Measurements from ENCODE around the gene RNF31.
"Not testable (repeated sequence)": the region's sequence is repeated elsewhere in the genome, so short reads cannot be mapped to it uniquely, and the experiment has no call there.

The RNF31 gene

DNA sequence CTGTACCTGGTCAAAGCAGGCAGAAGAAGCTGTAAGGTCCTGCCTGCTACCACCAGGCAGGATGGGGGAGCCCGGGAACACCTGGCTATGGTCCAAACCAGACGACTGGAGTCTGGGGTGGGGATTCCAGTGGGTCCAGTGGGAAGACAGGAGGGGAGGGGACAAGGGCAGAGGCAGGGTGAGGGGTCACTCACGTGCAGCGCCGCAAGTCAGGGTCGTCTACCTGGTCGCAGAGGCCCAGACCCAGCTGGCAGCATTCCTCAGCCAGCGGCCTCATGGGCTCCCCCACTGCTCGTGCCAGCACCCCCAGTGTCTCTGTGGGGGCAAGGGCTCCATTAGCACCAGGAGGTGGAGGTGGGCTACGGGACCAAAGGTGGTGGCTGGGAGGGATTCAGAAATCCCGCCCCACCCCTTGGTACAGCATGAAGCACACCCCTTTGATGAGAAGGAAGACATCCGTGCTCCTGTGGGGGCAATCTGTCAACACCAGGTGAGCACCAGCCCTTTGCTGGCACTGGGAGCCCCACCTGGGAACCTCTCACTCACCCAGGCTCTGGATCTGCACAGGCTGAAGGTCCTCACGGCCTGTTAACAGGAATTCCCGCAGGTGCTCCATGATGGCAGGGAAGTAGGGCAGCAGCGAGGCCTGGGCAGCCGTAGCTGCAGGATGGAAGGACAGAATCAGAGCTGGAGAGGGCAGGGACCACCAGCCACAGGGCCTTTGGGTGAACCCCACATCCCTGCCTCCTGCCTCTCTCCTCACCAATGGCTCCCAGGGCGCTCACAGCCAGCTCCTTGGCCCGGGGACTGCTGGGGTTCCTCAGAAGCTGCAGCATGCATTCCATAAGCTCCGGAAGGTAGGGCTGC is 37.0 kb downstream of the RNF31 start:
- DNase-seq = no peak

- no peak for DNase-seq
These were observed 37.7 kb downstream of the RNF31 start for GRCh38 chr14:24185026-24185425.

DNA sequence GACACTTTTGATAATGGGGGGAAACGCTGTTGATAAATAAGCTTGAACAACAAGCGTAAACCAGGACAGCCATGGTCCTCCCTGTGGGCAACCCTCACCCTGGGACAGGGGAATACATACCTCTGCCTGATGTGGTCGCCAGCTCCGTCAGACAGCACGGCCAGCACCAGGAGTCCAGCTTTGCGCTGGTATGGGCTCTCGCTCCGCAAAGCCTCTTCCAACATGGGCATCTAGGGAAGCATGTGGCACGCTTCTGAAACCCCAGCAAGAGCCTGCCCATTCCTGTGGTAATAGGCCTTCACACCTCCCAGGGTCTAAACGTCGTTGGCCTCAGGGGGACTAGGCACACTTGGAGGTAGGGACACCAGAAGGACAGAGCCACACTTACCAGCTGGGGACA is 38.4 kb downstream of the RNF31 start:
- DNase-seq = no peak

GRCh38 chr14:24186831-24187538 is 39.7 kb downstream of the RNF31 start:
- DNase-seq = no peak

DNA sequence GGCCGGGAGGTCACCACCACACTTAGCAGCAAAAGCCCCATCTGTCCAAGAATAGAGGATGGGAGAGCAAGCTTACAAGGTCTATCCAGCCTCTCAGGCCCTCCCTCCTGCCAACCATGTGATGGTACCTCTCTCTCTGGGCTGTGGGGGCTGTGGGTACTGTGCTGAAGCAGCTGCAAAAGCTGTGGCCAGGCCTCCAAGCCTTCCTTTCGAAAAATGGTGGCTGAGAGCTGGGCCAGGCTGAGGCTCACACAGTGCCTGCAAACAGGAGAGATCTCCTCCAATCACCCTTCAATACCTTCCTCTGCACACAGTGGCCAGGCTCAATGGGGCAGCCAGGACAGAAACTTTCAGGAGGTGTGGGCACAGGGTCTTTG is 40.2 kb downstream of the RNF31 start:
- no peak for DNase-seq

GRCh38 chr14:24188251-24189058 is 41.2 kb downstream of the RNF31 start, which contains the start of gene IPO4:
Gene IPO4, minus strand, starts transcription at chr14:24188816. Its CDS starts 29 bp downstream, at chr14:24188787.
- DNase-seq = peak; percentile 97

- DNase-seq = no peak
These were observed 41.7 kb downstream of the RNF31 start for GRCh38 chr14:24189059-24189375.

GRCh38 chr14:24189460-24189859 is 42.2 kb downstream of the RNF31 start:
- no peak for DNase-seq

DNA sequence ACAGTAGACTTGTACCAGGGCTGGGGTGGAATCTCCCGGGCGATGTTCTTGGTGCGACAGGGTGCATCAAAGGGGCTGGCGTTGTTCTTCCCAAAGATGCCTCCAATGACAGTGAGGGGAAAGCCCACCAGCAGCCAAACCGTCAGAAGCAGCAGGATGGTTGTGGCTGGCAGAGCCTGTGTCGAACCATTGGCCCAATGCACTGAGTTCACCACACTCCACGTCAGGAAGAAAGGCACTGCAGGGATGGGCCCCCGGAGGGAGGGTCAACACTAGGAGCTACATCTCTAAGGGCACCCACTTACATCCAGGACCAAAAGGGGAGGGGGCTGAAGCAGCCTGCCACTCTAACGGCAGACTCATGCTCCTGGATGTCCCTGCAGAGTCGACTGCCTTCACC is 43.1 kb downstream of the RNF31 start:
- no peak for DNase-seq

DNA sequence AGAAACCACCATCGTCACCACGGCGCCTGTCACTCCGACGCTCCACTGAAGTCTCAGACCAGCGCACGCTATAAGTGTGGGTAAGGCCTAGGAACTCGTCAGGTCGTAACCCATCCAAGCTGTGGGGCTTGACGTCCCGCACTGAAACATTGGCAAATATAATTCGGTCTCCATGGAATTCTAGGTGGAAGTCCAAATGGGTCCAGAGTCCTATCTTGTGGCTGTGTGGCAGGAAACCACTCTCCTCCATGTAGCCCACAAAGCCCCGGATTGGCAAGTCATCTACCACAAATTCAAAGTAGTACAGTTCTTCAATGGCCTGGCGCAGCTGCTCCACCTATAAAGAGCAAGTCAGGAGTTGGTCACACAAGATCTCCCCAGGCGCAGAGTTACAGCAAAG is 45.6 kb downstream of the RNF31 start:
- no peak for DNase-seq

- DNase-seq = no peak
These were observed 47.0 kb downstream of the RNF31 start for GRCh38 chr14:24194186-24194872.

GRCh38 chr14:24194873-24195185 is 47.5 kb downstream of the RNF31 start:
- no peak for DNase-seq

GRCh38 chr14:24195186-24196070 is 48.1 kb downstream of the RNF31 start, which contains the start of gene TM9SF1:
Gene TM9SF1, minus strand, starts transcription at chr14:24195441. Its CDS starts 422 bp downstream, at chr14:24195019.
- DNase-seq = peak; percentile 90

DNA sequence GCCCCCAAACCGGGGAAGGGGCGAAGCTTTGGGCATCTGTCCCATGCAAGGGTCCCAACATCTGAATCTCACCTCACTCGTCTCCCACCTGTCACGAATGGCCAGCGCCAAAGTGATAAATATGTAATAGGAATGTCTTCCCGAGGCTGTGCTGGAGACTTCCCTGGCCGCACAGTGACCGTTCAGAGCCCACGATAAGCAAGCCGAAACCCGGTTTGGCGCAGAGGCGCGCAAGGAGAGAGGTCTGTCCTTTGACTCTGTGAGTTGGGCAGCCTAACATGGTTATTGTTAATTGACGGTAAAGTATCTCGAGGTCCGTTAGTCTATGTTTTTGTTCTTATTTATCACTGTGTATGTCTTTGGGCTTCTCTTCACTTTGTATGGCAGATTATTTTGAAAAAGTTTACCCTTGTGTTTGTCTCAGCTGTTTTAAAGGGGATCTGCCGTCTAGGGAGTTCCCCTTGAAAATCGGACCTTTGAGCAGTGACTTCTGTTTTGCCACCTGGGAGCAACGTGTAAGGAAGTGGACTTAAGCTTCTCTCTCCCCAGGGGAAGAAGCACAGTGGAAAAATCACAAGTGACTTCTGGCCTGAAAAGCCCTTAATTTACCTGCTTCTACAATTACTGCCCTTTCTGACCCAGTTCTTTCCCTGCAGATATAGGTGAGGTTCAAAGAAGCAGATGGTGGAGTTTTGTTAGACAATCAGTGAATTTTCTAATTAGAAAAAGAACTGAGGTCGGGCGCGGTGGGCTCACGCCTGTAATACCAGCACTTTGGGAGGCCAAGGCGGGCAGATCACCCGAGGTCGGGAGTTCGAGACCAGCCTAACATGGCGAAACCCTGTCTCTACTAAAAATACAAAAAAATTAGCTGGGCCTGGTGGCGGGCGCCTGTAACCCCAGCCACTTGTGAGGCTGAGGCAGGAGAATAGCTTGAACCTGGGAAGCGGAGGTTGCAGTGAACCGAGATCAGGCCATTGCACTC is 49.1 kb downstream of the RNF31 start:
- DNase-seq = no peak

GRCh38 chr14:24197056-24197450 is 49.8 kb downstream of the RNF31 start:
- DNase-seq = no peak

GRCh38 chr14:24198814-24199524 is 51.7 kb downstream of the RNF31 start:
- no peak for DNase-seq

DNA sequence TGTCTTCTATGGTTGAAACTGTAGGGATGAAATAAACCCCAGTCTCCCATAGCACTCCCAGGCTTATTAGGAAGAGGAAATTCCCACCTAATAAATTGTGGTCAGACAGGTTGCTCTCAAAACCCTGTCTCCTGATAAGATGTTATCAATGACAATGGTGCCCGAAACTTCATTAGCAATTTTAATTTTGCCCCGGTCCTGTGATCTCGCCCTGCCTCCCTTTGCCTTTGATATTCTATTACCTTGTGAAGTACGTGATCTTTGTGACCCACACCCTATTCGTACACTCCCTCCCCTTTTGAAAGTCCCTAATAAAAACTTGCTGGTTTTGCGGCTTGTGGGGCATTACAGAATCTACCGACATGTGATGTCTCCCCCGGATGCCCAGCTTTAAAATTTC is 55.2 kb downstream of the RNF31 start:
- not testable (repeated sequence) for DNase-seq

DNA sequence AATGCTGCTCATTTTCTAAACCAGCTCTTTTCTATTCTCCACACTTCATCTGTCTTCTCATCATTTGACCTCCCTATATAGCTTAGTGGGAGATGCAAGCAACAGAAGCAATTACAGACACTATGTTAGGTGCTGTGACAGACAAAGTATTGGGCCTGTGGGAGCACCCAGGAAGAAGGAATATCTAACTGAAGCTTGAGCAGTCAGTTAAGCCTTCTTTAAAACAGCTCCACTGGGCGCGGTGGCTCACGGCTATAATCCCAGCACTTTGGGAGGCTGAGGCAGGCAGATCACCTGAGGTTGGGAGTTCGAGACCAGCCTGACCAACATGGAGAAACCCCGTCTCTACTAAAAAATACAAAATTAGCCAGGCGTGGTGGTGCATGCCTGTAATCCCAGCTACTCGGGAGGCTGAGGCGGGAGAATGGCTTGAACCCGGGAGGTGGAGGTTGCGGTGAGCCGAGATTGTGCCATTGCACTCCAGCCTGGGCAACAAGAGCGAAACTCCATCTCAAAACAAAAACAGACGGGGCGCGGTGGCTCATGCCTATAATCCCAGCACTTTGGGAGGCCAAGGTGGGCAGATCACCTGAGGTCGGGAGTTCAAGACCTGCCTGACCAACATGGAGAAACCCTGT is 56.1 kb downstream of the RNF31 start:
- DNase-seq = not testable (repeated sequence)
